ENCODE data around the gene PRF1. TPM values are rescaled to one million over a fixed set of nuclear protein-coding genes. Genes with fewer than 3 reads are reported as not detected.

Gene PRF1
- not detected in 2 replicates for polyA plus RNA-seq (2013)

GRCh38 chr10:70602665-70603448, at the start of gene PRF1:
Gene PRF1 (minus strand): TSS chr10:70602741. CDS start chr10:70600902, 1,839 bp downstream.
- H3K9ac ChIP-seq (ENCODE audit: low read length): no peak within 1 kb of the TSS
- H4K91ac ChIP-seq (ENCODE audit: low read depth, low read length): no peak within 1 kb of the TSS
- no peaks in the 10 kb centered on the region for H3K79me1 ChIP-seq (ENCODE audit: low read length)
- no peak within 1 kb of the TSS for H3K4me2 ChIP-seq (ENCODE audit: low read length)
- no peak within 1 kb of the TSS for H3K4ac ChIP-seq (ENCODE audit: low read depth, low read length)
- H4K8ac ChIP-seq (ENCODE audit: low read depth, low read length): no peak within 1 kb of the TSS
- no peak within 1 kb of the TSS for H3K18ac ChIP-seq (ENCODE audit: low read length)
- no peaks in the 10 kb centered on the region for H3K27me3 ChIP-seq (ENCODE audit: insufficient read depth, low read length)
- no peak within 1 kb of the TSS for H2BK5ac ChIP-seq (ENCODE audit: low read depth, low read length, poor library complexity)
- no peak within 1 kb of the TSS for H3K4me3 ChIP-seq (ENCODE audit: low read depth, low read length)
- H2AFZ ChIP-seq (ENCODE audit: insufficient read depth, low read length, poor library complexity): no peak within 1 kb of the TSS
- no peak within 1 kb of the TSS for H2BK12ac ChIP-seq (ENCODE audit: low read length)
- H3K36me3 ChIP-seq (ENCODE audit: control insufficient read depth in 1 of 2, insufficient read depth in 2 of 2, low read length in 2 of 2): no peaks in the 10 kb centered on the region
- no CpG with 5 or more reads among the region's 21 CpGs for WGBS (ENCODE audit: extremely low coverage, insufficient coverage, insufficient read length)
- H2BK120ac ChIP-seq (ENCODE audit: insufficient read depth, low read length, poor library complexity): no peak within 1 kb of the TSS
- H3K79me2 ChIP-seq (ENCODE audit: control insufficient read depth, insufficient read depth, low read length, poor library complexity): no peaks in the 10 kb centered on the region
- H2AK5ac ChIP-seq (ENCODE audit: low read length): no peak within 1 kb of the TSS
- H3K9me3 ChIP-seq (ENCODE audit: insufficient read depth, low read depth, low read length): peaks cover 2% of the 10 kb centered on the region
- H3K4me1 ChIP-seq (ENCODE audit: control insufficient read depth in 1 of 2, insufficient read depth in 2 of 2, low read length in 2 of 2): no peaks in the 10 kb centered on the region
- no peak within 1 kb of the TSS for H3K23ac ChIP-seq (ENCODE audit: low read length)
- no peak within 1 kb of the TSS for H3K27ac ChIP-seq (ENCODE audit: low read depth, low read length)
- no peak within 1 kb of the TSS for H3K14ac ChIP-seq (ENCODE audit: low read length)
- no peak within 1 kb of the TSS for H4K12ac ChIP-seq (ENCODE audit: low read depth, low read length)
- no peak for DNase-seq

GRCh38 chr10:70651661-70652060, 49.1 kb upstream of the PRF1 start:
- Histone ChIP-seq H2BK12ac (ENCODE audit: low read length) (no peak overlapping the region), H3K18ac (ENCODE audit: low read length) (no peak overlapping the region), H2AK5ac (ENCODE audit: low read length) (no peak overlapping the region)

GRCh38 chr10:70650718-70651117, 48.2 kb upstream of the PRF1 start:
- Histone ChIP-seq H3K14ac (ENCODE audit: low read length) (no peak overlapping the region), H3K27me3 (ENCODE audit: insufficient read depth, low read length) (no peaks in the 10 kb centered on the region), H3K4me3 (ENCODE audit: low read depth, low read length) (no peak overlapping the region), H3K79me2 (ENCODE audit: control insufficient read depth, insufficient read depth, low read length, poor library complexity) (no peaks in the 10 kb centered on the region), H3K4me2 (ENCODE audit: low read length) (no peak overlapping the region), H3K9ac (ENCODE audit: low read length) (no peak overlapping the region), H3K4me1 (ENCODE audit: control insufficient read depth in 1 of 2, insufficient read depth in 2 of 2, low read length in 2 of 2) (no peaks in the 10 kb centered on the region), H3K36me3 (ENCODE audit: control insufficient read depth in 1 of 2, insufficient read depth in 2 of 2, low read length in 2 of 2) (peaks cover 0 to 2% of the 10 kb centered on the region in 2 experiments), H4K12ac (ENCODE audit: low read depth, low read length) (no peak overlapping the region), H3K9me3 (ENCODE audit: insufficient read depth, low read depth, low read length) (peaks cover 42% of the 10 kb centered on the region), H4K8ac (ENCODE audit: low read depth, low read length) (no peak overlapping the region), H3K79me1 (ENCODE audit: low read length) (no peaks in the 10 kb centered on the region), H3K27ac (ENCODE audit: low read depth, low read length) (no peak overlapping the region), H2BK120ac (ENCODE audit: insufficient read depth, low read length, poor library complexity) (no peak overlapping the region), H3K18ac (ENCODE audit: low read length) (no peak overlapping the region), H3K23ac (ENCODE audit: low read length) (no peak overlapping the region), H2AK5ac (ENCODE audit: low read length) (no peak overlapping the region), H2BK12ac (ENCODE audit: low read length) (no peak overlapping the region), H3K4ac (ENCODE audit: low read depth, low read length) (no peak overlapping the region), H2AFZ (ENCODE audit: insufficient read depth, low read length, poor library complexity) (no peak overlapping the region), H2BK5ac (ENCODE audit: low read depth, low read length, poor library complexity) (no peak overlapping the region), H4K91ac (ENCODE audit: low read depth, low read length) (no peak overlapping the region)
- no peak for DNase-seq
- no CpG with 5 or more reads among the region's 3 CpGs for WGBS (ENCODE audit: extremely low coverage, insufficient coverage, insufficient read length)

More at GRCh38 chr10:70651661-70652060, 49.1 kb upstream of the PRF1 start:
- Histone ChIP-seq H3K4ac (ENCODE audit: low read depth, low read length) (no peak overlapping the region), H3K79me1 (ENCODE audit: low read length) (no peaks in the 10 kb centered on the region), H2BK120ac (ENCODE audit: insufficient read depth, low read length, poor library complexity) (no peak overlapping the region), H4K8ac (ENCODE audit: low read depth, low read length) (no peak overlapping the region), H3K9ac (ENCODE audit: low read length) (no peak overlapping the region), H3K36me3 (ENCODE audit: control insufficient read depth in 1 of 2, insufficient read depth in 2 of 2, low read length in 2 of 2) (peaks cover 0 to 2% of the 10 kb centered on the region in 2 experiments), H3K9me3 (ENCODE audit: insufficient read depth, low read depth, low read length) (peaks cover 42% of the 10 kb centered on the region), H2AFZ (ENCODE audit: insufficient read depth, low read length, poor library complexity) (no peak overlapping the region), H3K27me3 (ENCODE audit: insufficient read depth, low read length) (no peaks in the 10 kb centered on the region), H3K23ac (ENCODE audit: low read length) (no peak overlapping the region), H3K14ac (ENCODE audit: low read length) (no peak overlapping the region), H3K79me2 (ENCODE audit: control insufficient read depth, insufficient read depth, low read length, poor library complexity) (no peaks in the 10 kb centered on the region), H3K4me1 (ENCODE audit: control insufficient read depth in 1 of 2, insufficient read depth in 2 of 2, low read length in 2 of 2) (no peaks in the 10 kb centered on the region), H4K91ac (ENCODE audit: low read depth, low read length) (no peak overlapping the region), H3K4me2 (ENCODE audit: low read length) (no peak overlapping the region), H3K4me3 (ENCODE audit: low read depth, low read length) (no peak overlapping the region), H2BK5ac (ENCODE audit: low read depth, low read length, poor library complexity) (no peak overlapping the region), H3K27ac (ENCODE audit: low read depth, low read length) (no peak overlapping the region), H4K12ac (ENCODE audit: low read depth, low read length) (no peak overlapping the region)
- no peak for DNase-seq
- no CpG with 5 or more reads among the region's 5 CpGs for whole genome bisulfite sequencing (ENCODE audit: extremely low coverage, insufficient coverage, insufficient read length)

GRCh38 chr10:70650104-70650503, 47.6 kb upstream of the PRF1 start:
- Histone ChIP-seq H3K9me3 (ENCODE audit: insufficient read depth, low read depth, low read length) (peaks cover 42% of the 10 kb centered on the region), H3K27ac (ENCODE audit: low read depth, low read length) (no peak overlapping the region), H3K27me3 (ENCODE audit: insufficient read depth, low read length) (no peaks in the 10 kb centered on the region), H3K36me3 (ENCODE audit: control insufficient read depth in 1 of 2, insufficient read depth in 2 of 2, low read length in 2 of 2) (peaks cover 0 to 2% of the 10 kb centered on the region in 2 experiments), H4K12ac (ENCODE audit: low read depth, low read length) (no peak overlapping the region), H4K8ac (ENCODE audit: low read depth, low read length) (no peak overlapping the region), H2AFZ (ENCODE audit: insufficient read depth, low read length, poor library complexity) (no peak overlapping the region), H2AK5ac (ENCODE audit: low read length) (no peak overlapping the region), H3K4ac (ENCODE audit: low read depth, low read length) (no peak overlapping the region), H3K4me3 (ENCODE audit: low read depth, low read length) (no peak overlapping the region), H3K14ac (ENCODE audit: low read length) (no peak overlapping the region), H4K91ac (ENCODE audit: low read depth, low read length) (no peak overlapping the region), H3K23ac (ENCODE audit: low read length) (no peak overlapping the region), H3K18ac (ENCODE audit: low read length) (no peak overlapping the region), H2BK12ac (ENCODE audit: low read length) (no peak overlapping the region), H3K79me1 (ENCODE audit: low read length) (no peaks in the 10 kb centered on the region), H3K79me2 (ENCODE audit: control insufficient read depth, insufficient read depth, low read length, poor library complexity) (no peaks in the 10 kb centered on the region), H2BK120ac (ENCODE audit: insufficient read depth, low read length, poor library complexity) (no peak overlapping the region), H2BK5ac (ENCODE audit: low read depth, low read length, poor library complexity) (no peak overlapping the region), H3K9ac (ENCODE audit: low read length) (no peak overlapping the region), H3K4me1 (ENCODE audit: control insufficient read depth in 1 of 2, insufficient read depth in 2 of 2, low read length in 2 of 2) (no peaks in the 10 kb centered on the region), H3K4me2 (ENCODE audit: low read length) (no peak overlapping the region)
- WGBS (ENCODE audit: extremely low coverage, insufficient coverage, insufficient read length): no CpG with 5 or more reads among the region's 3 CpGs
- DNase-seq: no peak
